Neutrophil (primary cell): ENCODE measurements around the gene ZNHIT3.

Experiments
- H3K27ac ChIP-seq: fragments of 200-600 bp; sonication (generic); 2 replicates; pipeline ENCODE4 v1.5.1; 2016; ENCODE audit warnings: mild to moderate bottlenecking, moderate library complexity
- H3K27me3 ChIP-seq: fragments of 200-600 bp; sonication (generic); 2 replicates; pipeline ENCODE4 v1.6.0; 2016; ENCODE audit warnings: mild to moderate bottlenecking
- H3K36me3 ChIP-seq: fragments of 200-600 bp; sonication (generic); 2 replicates; pipeline ENCODE4 v1.5.1; 2017
- H3K4me1 ChIP-seq, 2 experiments: fragments of 200-600 bp in 1 of 2; sonication (generic) in 1 of 2; 1 replicate in 1 of 2; 2 replicates in 1 of 2; pipeline versions ENCODE4 v1.5.1 to v1.6.1; 2013 to 2016; ENCODE audit warnings: low read depth in 1 of 2, low read length in 1 of 2, mild to moderate bottlenecking in 1 of 2, moderate library complexity in 1 of 2; ENCODE audit not compliant: control insufficient read depth in 1 of 2, insufficient read depth in 1 of 2
- H3K4me3 ChIP-seq, 2 experiments: fragments of 200-600 bp in 1 of 2; sonication (generic) in 1 of 2; 1 replicate in 1 of 2; 2 replicates in 1 of 2; pipeline ENCODE4 v1.5.1; 2013 to 2016; ENCODE audit warnings: low read depth in 1 of 2, low read length in 1 of 2, mild to moderate bottlenecking in 1 of 2, moderate library complexity in 1 of 2
- H3K9me3 ChIP-seq: fragments of 200-600 bp; sonication (generic); 2 replicates; pipeline ENCODE4 v1.5.1; 2016
- CTCF ChIP-seq: fragments of 200-600 bp; sonication (generic); IDR thresholded peaks from 2 replicates; pipeline ENCODE4 v1.5.1; 2016; ENCODE audit warnings: antibody characterized with exemption

Gene ZNHIT3

GRCh38 chr17:36515837-36516236, 29.4 kb downstream of the ZNHIT3 start:
- peaks cover 44% of the 10 kb centered on the region for H3K36me3 ChIP-seq

GRCh38 chr17:36523113-36523512, 36.6 kb downstream of the ZNHIT3 start:
- H3K27ac ChIP-seq = no peak overlapping the region
- TF ChIP-seq CTCF = no peak
- no peaks in the 10 kb centered on the region for H3K9me3 ChIP-seq
- no peaks in the 10 kb centered on the region for H3K27me3 ChIP-seq
- no peak overlapping the region for H3K4me3 ChIP-seq
- H3K4me1 ChIP-seq = peaks cover 6 to 7% of the 10 kb centered on the region in 2 experiments
- peaks cover 38% of the 10 kb centered on the region for H3K36me3 ChIP-seq

More at GRCh38 chr17:36515837-36516236, 29.4 kb downstream of the ZNHIT3 start:
- no peaks in the 10 kb centered on the region for H3K4me1 ChIP-seq
- TF ChIP-seq CTCF = no peak
- H3K27me3 ChIP-seq = no peaks in the 10 kb centered on the region
- no peaks in the 10 kb centered on the region for H3K9me3 ChIP-seq
- H3K27ac ChIP-seq = no peak overlapping the region
- H3K4me3 ChIP-seq = no peak overlapping the region

GRCh38 chr17:36524428-36524876, 38.0 kb downstream of the ZNHIT3 start:
- Histone ChIP-seq H3K4me1 (peaks cover 6 to 7% of the 10 kb centered on the region in 2 experiments), H3K27ac (no peak overlapping the region), H3K4me3 (no peak overlapping the region), H3K36me3 (peaks cover 38% of the 10 kb centered on the region), H3K27me3 (no peaks in the 10 kb centered on the region), H3K9me3 (no peaks in the 10 kb centered on the region)
- no peak for TF ChIP-seq CTCF

DNA sequence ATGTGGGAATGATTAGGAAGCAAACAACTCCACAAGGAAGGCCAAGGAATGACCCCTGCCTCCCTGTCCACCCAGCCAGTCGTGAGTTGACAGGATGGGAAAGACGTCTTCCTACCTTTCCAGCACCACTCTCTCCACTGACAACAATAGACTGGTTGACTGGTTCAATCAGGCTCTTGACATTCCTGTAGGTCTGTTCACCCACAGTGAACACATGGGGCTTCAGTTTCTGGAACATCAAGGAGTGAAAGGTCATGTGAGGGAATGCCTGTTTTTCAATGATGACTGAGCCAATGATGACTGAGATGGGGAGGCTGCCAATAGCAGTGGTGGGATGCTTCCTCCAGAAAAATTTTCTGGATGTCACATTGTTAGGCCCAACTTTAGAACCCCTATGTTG, 38.6 kb downstream of the ZNHIT3 start:
- H3K27ac ChIP-seq = no peak overlapping the region
- peaks cover 38% of the 10 kb centered on the region for H3K36me3 ChIP-seq
- no peaks in the 10 kb centered on the region for H3K9me3 ChIP-seq
- no peak for TF ChIP-seq CTCF
- peaks cover 6 to 7% of the 10 kb centered on the region in 2 experiments for H3K4me1 ChIP-seq
- no peak overlapping the region for H3K4me3 ChIP-seq
- no peaks in the 10 kb centered on the region for H3K27me3 ChIP-seq

DNA sequence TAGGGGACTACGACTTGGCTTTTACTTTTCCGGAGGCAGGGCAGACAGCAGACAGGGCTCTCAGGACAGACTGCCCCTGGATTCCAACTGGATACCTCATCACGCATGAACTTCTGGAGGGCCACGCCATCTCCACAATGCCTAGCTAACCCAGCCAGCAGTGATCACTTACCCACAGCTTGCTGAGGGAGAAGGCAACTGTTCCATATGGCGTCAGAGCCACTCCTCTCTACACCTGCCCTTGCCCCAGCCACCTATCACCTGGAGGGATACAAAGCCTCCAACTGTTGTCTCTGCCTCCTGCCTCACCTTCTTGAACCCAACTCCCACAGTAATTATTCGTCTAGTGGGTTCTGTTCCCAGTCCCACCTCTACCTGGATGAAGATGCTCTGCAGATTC, 39.4 kb downstream of the ZNHIT3 start:
- peaks cover 6 to 7% of the 10 kb centered on the region in 2 experiments for H3K4me1 ChIP-seq
- H3K36me3 ChIP-seq = peaks cover 35% of the 10 kb centered on the region
- no peaks in the 10 kb centered on the region for H3K9me3 ChIP-seq
- H3K4me3 ChIP-seq = no peak overlapping the region
- H3K27me3 ChIP-seq = no peaks in the 10 kb centered on the region
- H3K27ac ChIP-seq = no peak overlapping the region
- TF ChIP-seq CTCF = no peak
